GM19351 (cell line): ENCODE results near the gene RCOR1.
"Not testable (repeated sequence)": the region's sequence is repeated elsewhere in the genome, so short reads cannot be mapped to it uniquely, and the experiment has no call there.

Source experiments
- ATAC-seq: cut with Tn5 transposase; IDR thresholded peaks from one replicate; pipeline ENCODE4 v1.9.1; 2021; ENCODE audit warnings: mild to moderate bottlenecking, moderate library complexity; ENCODE audit not compliant: unreplicated experiment

Gene RCOR1

DNA sequence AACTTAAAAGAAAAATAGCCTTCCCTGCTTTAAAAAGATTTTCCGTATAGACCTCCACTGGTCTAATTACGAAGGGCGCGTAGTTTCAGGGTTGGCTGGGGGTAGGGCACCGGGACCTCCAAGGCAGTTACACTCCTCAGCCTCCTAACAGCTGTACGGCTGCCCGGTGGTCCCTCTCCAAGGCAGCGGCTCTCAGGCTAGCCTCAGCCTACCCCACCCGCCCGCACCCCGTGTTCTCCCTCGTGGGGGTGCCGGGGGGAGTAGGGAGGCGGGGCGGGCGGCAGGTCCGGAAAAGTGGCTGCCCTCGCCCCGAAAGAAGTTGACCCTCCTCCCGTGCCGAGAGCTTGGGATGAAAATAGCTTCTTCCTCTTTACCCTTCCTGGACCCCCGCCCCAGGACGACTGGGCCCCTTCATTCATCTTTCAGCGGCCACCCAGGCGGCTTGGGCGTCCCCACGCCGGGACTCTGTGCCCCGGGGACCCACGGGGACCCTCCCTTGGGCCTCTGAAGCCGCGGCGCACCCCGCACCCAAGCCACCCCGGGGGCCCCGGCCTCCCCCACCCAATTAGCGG lies 991 bp upstream of the RCOR1 start:
- peak; percentile 6 for ATAC-seq

DNA sequence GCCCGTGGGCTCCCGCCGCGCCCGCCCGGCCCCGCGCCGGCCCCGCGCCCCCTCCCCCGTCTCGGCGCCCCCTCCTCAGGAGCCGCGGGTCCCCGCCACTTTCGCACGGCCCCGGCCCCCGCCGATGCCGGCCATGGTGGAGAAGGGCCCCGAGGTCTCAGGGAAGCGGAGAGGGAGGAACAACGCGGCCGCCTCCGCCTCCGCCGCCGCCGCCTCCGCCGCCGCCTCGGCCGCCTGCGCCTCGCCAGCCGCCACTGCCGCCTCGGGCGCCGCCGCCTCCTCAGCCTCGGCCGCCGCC lies 263 bp downstream of the RCOR1 start:
- ATAC-seq = peak; percentile 14

GRCh38 chr14:102593061-102593824 lies 794 bp downstream of the RCOR1 start:
- ATAC-seq = peak; percentile 24

- no peak for ATAC-seq
These were observed 1.3 kb downstream of the RCOR1 start for GRCh38 chr14:102593825-102594137.

- ATAC-seq = peak; percentile 33
These were observed 2.2 kb downstream of the RCOR1 start for GRCh38 chr14:102594514-102595175.

- no peak for ATAC-seq
These were observed 9.0 kb downstream of the RCOR1 start for GRCh38 chr14:102601378-102601925.

- ATAC-seq = no peak
These were observed 10.2 kb downstream of the RCOR1 start for GRCh38 chr14:102602421-102603292.

DNA sequence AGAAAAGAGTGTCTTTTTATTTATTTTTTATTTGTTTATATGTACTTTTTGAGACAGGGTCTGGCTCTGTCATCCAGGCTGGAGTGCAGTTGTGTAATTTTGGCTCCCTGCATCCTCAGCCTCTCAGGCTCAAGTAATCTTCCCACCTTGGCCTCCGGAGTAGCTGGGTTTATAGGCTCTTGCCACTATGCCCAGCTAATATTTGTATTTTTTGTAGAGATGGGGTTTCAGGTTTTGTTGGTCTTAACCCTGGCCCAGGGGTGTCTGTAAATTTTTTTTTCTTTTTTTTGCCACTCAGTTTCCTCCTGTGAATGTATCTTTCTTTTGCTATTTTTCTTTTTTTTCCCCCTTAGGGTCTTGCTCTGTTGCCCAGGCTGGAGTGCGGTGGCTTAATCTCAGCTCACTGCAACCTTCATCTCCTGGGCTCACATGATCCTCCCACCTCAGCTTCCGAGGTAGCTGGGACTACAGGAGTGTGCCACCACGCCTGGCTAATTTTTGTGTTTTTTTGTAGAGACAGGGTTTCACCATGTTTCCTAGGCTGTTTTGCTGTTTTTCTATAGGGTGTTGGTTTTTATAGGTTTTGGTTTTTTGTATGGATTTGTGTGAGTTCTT lies 11.0 kb downstream of the RCOR1 start:
- no peak for ATAC-seq

GRCh38 chr14:102604183-102604582 lies 11.7 kb downstream of the RCOR1 start:
- no peak for ATAC-seq

DNA sequence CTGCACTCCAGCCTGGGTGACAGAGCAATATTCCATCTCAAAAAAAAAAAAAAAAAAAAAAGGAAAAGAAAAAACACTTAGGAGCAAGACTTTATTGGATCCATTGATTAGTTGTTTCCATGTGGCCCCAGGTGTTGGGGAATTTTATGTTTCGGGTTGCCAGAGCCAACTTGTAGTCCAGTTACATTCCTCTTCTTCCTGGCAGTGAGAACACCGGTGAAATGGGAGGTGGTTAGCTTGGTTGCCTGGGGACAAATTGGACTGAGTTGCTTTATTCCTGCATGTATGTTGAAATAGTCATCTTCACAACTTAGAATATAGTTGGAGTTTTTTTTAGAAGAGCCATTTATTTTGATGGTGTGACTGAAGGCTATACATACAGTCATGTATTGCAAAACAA lies 12.6 kb downstream of the RCOR1 start:
- no peak for ATAC-seq

DNA sequence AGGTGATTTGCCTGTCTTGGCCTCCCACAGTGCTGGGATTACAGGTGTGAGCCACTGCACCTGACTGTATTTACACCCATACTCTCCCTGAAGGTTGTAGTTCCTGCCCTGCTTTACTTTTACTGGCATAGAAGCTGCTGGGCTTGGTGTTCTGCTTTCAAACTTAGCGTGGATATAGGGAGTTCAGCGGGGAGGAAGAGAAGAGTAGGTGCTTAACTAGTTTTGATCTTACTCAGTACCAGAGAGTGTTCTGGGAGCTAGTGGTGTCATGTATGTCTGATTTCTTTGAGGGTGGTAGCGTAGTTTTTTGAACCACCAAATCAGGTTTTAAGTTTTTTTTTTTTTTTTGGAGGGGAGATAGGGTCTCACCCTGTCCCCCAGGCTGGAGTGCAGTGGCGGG lies 13.8 kb downstream of the RCOR1 start:
- ATAC-seq = peak; percentile 58

- peak; percentile 38 for ATAC-seq
These were observed 15.6 kb downstream of the RCOR1 start for GRCh38 chr14:102608064-102608446.

- peak; percentile 42 for ATAC-seq
These were observed 18.7 kb downstream of the RCOR1 start for GRCh38 chr14:102610968-102611811.

GRCh38 chr14:102616318-102616717 lies 23.9 kb downstream of the RCOR1 start:
- ATAC-seq = no peak

GRCh38 chr14:102616799-102617198 lies 24.4 kb downstream of the RCOR1 start:
- ATAC-seq = no peak

DNA sequence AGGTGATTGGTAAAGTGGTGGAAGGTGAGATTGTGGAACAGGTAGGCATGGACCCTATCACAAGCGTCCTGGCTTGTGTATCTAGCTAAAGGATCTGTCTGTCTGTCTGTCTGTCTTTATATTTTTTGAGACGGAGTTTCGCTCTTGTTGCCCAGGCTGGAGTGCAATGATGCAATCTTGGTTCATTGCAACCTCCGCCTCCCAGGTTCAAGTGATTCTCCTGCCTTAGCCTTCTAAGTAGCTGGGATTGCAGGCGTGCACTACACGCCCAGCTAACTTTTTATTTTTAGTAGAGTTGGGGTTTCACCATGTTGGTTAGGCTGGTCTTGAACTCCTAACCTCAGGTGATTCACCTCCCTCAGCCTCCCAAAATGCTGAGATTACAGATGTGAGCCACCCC lies 26.6 kb downstream of the RCOR1 start:
- ATAC-seq = not testable (repeated sequence)

- no peak for ATAC-seq
These were observed 28.0 kb downstream of the RCOR1 start for GRCh38 chr14:102620413-102620812.

DNA sequence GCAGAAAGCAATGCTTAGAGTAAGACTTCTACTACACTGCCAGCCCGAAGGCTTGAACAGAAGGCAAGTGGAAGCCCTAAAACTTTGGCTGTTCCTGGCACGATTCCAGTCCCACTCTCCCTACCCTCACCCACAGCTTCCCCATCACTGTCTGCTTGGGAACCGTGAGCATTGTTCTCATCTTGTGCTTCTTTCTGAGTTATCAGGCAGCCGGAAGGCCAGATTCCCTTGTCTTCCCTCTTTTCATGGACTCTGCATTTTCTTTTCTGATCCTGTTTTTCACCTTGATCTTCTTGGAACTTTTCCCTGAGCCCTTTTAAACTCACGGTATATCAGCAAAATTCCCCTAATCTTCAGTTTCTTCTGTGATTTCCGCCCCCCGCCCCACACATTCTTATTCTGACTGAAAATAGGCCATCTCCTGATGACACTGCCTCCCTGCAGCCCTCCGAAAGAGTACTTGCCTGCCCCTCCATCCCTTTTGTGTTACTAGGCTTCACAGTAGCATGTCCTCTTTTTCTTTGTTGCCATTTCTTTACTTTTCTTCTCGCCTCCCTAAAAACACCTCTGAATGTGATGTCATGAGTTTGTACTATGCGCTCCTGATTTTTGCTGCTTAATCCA lies 29.9 kb downstream of the RCOR1 start:
- ATAC-seq = no peak

DNA sequence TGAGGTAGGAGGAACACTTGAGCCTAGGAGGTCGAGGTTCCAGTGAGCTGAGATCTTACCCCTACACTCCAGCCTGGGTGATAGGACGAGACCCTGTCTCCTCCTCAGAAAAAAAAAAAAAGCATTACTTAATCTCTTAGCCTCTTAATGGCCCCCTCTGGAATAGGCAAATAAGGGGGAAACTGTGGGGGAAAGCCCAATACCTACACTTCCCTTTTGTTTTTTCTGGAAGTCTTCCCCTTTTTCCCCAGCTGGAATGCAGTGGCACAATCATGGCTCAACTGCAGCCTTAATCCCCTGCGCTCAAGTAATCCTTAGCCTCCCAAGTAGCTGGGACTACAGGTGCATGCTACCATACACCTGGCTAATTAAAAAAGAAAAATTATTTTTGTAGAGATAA lies 32.2 kb downstream of the RCOR1 start:
- no peak for ATAC-seq
